ENCODE data around the gene PAX5.

PAX5 gene

DNA sequence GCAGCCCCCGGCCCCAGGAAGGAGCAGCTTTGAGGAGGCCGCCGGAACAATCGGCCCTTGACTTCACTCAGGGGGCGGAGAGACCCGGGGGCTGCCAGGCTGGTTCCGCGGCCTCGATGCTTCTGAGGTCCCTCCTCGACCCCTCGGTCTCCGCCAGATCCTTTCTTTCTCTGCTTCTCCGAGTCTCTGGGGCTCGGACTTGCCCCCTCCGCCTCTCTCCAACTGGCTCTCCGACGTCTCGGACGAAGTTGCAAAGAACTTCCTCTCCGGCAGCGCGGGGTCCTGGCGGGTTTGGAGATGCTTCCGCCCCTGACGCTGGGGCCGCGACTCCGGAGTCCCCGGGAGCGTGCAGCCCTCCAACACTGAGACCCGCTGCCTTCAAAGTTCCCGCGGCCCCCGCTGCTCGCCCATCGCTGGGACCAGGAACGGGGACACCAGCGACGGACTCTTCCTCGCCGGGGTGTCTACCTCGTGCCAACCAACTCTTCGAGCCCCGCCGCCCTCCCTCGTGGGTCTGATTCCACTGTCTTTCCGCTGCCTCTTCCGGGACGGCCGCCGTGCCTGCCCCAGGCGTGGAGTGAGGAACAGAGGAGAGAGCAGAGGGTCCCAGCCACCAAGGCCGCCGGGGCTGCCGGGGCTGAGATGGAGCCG is 7.0 kb downstream of the PAX5 start:
- H3K4me3 ChIP-seq (ENCODE audit: low read length) = no peak overlapping the region
- no peak for DNase-seq (ENCODE audit: low read depth, low spot score)

DNA sequence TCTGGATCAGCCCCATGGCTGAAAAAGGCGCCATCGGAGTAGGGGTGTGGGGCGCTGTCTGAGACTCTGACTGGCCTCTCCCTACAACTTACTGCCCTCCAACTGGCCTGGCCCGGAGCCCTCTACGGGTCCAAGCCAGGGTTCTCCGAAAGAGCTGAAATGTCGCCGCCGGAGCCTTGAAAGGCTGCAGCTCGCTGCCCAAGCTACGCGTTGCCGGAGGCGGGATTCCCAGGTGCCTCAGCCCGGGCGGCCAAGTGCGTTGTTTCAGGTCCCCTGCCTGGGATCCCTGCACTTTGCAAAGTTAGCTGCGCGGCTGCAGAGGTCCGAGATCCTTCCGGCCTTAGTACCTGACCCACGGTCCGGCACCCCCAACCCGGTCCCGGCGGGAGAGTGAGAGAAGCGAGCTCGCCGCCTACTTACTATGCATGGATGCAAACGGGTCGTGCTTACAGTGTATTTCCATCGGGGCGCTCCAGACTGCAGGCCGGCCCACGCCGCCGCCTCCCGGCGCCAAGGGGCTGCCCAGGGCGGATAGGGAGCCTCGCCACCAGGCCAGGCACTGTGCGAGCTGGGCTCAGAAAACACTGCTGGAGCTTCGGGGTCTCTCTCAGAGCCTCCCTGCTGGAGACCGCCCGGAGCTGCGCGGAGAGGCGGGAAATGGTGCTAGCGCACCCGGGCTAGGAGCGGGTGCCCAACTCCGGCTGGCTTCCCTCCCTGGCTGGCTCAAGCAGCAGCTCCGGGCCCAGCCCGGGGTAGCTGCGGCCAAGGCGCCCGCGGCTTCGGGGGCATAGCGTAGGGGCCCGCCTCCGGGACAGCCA is 7.7 kb downstream of the PAX5 start:
- DNase-seq (ENCODE audit: low read depth, low spot score) = no peak
- no peak overlapping the region for H3K4me3 ChIP-seq (ENCODE audit: low read length)

DNA sequence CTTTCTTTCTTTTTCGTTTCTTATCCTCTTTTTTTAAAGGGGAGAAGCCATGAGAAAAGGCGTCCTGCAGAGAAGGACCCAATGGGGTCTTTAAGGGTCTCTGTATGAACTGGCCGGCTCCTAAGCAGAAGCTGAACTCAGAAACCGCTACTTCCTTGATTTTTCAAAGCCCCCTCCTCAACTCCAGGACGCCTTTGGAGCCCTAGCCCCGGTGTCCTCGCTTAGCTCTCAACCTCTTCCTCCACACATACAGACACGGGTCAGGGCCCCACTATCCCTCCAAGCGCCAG is 8.3 kb downstream of the PAX5 start:
- no peak overlapping the region for H3K4me3 ChIP-seq (ENCODE audit: low read length)

DNA sequence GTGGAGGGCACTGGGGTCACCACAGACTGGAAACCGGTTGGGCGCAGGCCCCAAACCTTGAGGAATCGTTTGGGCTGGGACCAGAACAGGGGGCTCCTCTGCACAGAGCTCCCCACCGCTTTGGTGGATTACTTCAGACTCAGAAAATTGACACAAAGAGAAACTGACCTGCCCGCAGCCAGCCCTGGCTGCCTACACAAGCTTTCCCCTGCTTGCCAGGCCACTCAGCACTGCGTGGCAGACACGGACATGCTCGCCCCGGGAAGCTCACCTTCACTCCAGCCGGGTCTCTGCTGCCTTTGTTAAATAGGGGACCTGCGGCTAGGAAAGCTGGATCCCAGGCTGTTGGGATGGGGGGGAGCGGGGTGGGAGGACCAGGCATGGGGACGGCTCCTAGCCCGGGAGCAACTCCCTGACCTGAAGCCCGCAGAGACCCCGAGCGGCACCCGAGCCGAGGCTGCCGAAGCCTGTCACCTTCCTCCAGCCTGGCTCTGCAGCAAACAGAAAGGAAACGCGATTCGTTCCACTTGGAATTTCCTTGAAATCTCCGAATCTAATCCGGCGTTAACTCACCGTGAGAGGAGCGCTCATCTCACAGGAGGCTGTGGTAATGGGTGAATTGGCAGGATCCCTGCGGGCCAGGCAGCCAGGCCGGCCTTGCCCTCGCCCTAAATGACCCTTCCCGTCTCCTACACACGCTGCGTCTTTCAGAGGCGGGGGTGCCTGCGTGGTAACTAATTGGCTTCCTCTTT is 8.8 kb downstream of the PAX5 start:
- no peak for DNase-seq (ENCODE audit: low read depth, low spot score)
- no peak overlapping the region for H3K4me3 ChIP-seq (ENCODE audit: low read length)

More for the DNA sequence above, 8.3 kb downstream of the PAX5 start:
- no peak for DNase-seq (ENCODE audit: low read depth, low spot score)

- no peak overlapping the region for H3K4me3 ChIP-seq (ENCODE audit: low read length)
- DNase-seq (ENCODE audit: low read depth, low spot score) = no peak
These were observed 16.5 kb downstream of the PAX5 start for GRCh38 chr9:37017546-37017945.

GRCh38 chr9:37011530-37011929 is 22.5 kb downstream of the PAX5 start:
- no peak overlapping the region for H3K4me3 ChIP-seq (ENCODE audit: low read length)
- no peak for DNase-seq (ENCODE audit: low read depth, low spot score)

GRCh38 chr9:37010976-37011375 is 23.1 kb downstream of the PAX5 start:
- DNase-seq (ENCODE audit: low read depth, low spot score) = no peak
- no peak overlapping the region for H3K4me3 ChIP-seq (ENCODE audit: low read length)

GRCh38 chr9:37010180-37010579 is 23.9 kb downstream of the PAX5 start:
- DNase-seq (ENCODE audit: low read depth, low spot score) = peak; percentile 18
- H3K4me3 ChIP-seq (ENCODE audit: low read length) = no peak overlapping the region

- no peak for DNase-seq (ENCODE audit: low read depth, low spot score)
- H3K4me3 ChIP-seq (ENCODE audit: low read length) = no peak overlapping the region
These were observed 26.8 kb downstream of the PAX5 start for GRCh38 chr9:37007295-37007694.

DNA sequence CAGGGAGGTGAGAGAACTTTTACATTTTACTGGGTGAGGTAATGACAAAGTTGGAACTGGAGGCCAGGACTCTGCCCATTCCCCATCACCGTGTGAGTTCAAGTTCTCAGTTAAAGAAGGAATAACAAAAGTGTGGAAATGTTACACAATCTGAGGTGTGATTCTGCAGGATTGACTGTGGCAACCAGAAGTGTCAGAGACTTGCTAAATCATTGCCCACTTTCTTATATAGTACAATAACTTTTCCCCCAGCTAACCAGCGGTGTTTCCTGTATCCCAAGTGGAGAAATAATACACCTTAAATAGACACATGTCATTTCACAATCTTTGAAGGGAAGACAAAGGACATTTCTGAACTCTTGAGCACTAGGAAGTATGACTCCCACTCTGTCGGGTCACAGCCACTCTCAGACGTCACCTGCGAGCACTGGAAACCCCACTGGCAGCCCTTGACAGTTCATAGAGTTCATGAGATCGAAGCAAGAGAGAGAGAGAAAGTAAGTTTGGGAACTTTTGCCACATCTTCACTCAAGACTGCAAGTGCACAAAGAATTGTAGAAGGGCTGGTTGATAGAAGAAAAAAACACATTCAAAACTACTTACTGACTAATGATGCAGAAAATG is 28.4 kb downstream of the PAX5 start:
- DNase-seq (ENCODE audit: low read depth, low spot score) = no peak

GRCh38 chr9:37004424-37004935 is 29.6 kb downstream of the PAX5 start:
- no peak overlapping the region for H3K4me3 ChIP-seq (ENCODE audit: low read length)
- DNase-seq (ENCODE audit: low read depth, low spot score) = no peak

More for the DNA sequence above, 28.4 kb downstream of the PAX5 start:
- H3K4me3 ChIP-seq (ENCODE audit: low read length) = no peak overlapping the region

DNA sequence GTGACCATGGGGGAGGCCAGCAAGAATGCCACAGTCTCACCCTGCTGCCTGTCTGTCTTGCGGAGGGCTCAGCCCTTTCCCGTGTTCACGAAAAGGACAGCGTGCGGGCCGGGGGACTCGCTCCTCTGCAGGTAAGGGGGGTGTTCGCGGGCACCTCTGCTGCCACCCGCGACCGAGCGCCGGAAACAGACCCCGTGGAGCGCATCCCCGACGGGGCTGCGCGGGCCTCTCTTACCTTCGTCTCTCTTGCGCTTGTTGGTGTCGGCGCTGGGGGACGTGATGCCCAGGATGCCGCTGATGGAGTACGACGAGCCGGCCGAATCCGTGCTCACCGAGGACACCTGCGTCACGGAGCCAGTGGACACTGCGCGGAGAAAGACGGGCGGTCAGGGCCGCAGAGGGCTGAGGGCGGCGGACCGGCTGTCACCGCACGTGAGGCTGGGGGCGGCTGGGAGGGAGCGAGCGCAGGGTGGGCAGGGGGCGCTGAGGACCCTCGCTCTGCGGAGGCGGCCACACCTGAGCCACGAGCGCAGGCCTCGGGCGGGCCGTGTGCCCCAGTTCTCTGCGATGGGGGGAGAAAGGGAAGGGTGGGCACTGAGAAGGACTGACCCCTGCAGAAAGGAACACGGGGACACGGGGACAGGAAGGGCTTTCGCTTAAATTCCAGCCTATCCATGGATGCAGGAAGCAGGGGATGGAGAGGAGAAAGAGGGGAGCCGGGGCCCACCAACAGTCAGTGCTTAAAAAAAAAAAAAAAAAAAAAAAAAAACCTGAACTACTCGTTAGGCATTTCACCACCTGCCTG is 31.5 kb downstream of the PAX5 start:
- DNase-seq (ENCODE audit: low read depth, low spot score) = no peak
- H3K4me3 ChIP-seq (ENCODE audit: low read length) = no peak overlapping the region

DNA sequence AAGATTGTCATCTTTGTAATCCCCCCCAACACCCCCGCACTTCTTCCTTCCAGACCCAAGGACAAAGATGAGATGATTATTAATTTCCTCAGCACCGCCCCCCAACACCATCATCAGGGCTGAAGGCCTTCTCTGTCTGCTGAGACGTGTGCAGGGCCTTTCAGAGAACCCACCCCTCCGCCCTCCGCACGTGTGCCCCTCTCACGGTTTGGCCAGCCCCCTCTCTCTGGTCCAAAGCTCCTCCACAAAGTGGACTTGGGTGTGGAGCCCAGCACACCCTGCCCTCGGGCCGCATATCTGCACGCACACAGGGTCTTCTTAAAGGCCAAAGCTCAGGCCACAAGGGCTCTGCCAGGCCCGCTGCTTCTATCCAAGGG is 32.0 kb downstream of the PAX5 start:
- no peak overlapping the region for H3K4me3 ChIP-seq (ENCODE audit: low read length)
- no peak for DNase-seq (ENCODE audit: low read depth, low spot score)

DNA sequence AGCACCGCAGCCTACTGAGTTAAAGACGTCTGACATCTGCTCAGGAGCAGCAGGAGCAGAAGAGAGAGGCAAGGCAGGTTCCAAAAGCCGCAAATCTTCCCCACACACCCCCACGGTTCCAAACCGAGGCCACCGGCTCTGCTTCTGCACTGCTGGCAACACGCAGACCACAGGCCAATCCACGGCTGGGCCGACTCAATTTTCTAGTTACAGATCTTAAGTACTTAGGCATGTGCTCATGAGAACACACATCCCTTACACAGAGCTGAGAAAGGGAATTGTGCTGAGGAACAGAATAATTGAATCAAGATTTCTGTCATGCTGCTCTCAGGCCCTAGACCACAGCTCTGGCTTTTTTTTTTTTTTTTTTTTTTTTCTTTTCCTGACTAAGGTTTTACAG is 32.6 kb downstream of the PAX5 start:
- H3K4me3 ChIP-seq (ENCODE audit: low read length) = no peak overlapping the region
- no peak for DNase-seq (ENCODE audit: low read depth, low spot score)

DNA sequence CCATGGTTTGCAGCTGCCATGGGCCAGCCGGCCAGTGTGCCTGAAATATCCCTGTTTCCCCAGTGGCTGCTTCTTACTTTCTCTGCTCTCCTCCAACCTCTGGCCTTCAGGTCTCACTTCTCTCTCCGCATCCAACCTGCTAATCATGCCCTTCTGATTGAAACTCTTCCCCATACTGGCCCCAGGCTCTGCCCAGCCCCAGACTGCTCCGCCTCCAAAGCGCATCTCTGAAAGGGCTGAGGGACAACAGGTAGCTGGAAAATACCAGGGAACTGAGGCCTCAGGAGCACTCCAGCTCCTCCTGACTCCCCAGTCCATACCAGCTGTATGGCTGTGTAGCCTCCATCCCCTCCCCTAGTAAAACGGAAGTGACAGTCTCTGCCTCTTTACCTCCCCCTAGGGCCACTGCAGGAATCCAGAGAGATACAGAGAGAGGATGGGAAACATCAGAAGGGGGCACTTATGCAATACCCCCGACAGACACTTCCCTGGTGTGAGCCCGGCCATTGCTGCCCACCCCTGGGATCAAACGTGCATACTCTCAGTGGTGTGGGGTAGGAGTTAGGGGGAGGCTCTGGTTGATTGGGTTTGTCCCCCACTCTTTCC is 34.2 kb downstream of the PAX5 start:
- no peak for DNase-seq (ENCODE audit: low read depth, low spot score)
- H3K4me3 ChIP-seq (ENCODE audit: low read length) = no peak overlapping the region

GRCh38 chr9:36997414-36997813 is 36.7 kb downstream of the PAX5 start:
- DNase-seq (ENCODE audit: low read depth, low spot score) = no peak
- no peak overlapping the region for H3K4me3 ChIP-seq (ENCODE audit: low read length)

DNA sequence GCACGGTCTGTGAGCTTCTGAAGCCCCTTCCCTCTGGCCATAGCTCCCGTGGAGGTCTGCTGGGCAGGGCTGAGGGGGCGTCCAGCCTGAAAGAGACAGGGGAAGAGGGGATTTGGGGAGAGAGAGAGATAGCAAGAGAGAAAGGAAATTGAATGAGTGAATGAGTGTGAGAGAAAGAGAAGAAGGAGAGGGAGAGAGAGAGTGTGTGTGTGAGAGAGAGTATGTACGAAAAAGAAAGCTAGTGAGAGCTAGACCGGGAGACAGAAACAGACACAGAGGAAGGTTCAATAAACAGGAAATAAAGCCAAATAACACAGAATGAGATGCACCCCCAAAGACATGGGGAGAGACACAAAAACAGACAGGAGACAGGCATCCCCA is 37.4 kb downstream of the PAX5 start:
- H3K4me3 ChIP-seq (ENCODE audit: low read length) = no peak overlapping the region
- DNase-seq (ENCODE audit: low read depth, low spot score) = no peak

- no peak overlapping the region for H3K4me3 ChIP-seq (ENCODE audit: low read length)
- no peak for DNase-seq (ENCODE audit: low read depth, low spot score)
These were observed 38.0 kb downstream of the PAX5 start for GRCh38 chr9:36995927-36996705.

Measured in Jurkat, Clone E6-1 (cell line).